Cerebellar nuclear complex (tissue), 1 donor: ENCODE data around the gene JAZF1.
A peak's percentile ranks its signal among the peaks of the same experiment; 100 is the strongest.
"Not testable (repeated sequence)": the region's sequence is repeated elsewhere in the genome, so short reads cannot be mapped to it uniquely, and the experiment has no call there.

ENCODE experiments used
- DNase-seq, 2 experiments: peaks; one replicate each; lab custom pipeline; 2025; lab: John Stamatoyannopoulos, UW

The JAZF1 gene

DNA sequence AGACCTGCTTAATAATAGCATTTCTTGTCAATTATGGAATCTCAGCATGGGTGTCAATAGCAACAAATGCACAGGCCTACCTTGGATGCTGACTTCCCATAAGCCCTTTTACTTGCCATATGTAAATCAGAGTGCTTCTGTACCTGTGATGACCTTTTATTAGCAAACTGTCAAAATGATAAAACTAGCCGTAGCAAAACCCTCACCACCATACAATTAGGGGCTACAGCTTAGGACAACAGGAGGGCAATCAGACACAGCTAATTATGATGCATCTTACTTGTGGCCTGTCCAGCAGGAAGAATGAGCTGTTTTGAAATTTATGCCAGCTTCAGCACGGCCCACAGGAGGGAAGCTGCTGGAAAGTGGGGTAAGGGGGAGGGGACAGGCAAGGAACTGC is 239.1 kb downstream of the JAZF1 start:
- DNase-seq, result no peak

DNA sequence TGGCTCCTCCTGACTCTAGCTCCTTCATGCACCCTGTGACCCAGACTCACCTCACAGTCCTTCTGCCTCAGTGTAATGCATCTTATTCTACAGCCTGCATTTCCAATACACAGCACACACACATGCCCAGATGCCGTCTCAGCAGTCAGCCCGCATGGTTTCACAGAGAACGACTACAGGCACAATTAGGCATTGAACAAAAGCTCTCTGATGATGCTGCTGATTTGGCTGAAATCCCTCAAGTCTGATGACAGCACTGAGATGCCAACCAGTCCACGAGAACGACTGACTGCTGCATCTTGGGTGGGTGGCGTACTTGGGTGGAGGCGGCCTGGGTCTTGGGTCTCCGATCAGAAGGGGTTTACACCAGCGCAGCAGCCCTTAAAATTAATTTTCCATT is 240.3 kb downstream of the JAZF1 start:
- peak; percentile 19 to 51 for DNase-seq

DNA sequence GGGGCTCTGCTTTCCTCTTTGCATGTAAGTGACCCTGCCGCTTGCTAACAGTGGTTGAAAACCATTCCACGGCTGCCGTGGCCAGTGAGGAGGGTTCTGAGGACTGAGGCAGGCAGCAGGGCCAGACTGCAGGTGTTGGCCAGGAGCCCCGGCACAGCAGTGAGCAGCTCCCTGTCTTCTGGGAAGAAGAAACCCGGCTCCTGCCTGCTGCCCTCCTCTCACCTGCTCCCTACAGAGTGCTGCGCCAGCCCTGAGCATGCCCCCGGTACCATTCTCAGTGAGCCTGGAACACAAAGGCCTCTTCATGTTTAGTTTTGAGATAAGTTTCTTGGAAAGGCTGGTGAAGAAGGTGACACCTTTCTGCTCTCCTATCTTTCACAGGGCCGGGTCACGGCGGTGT is 240.7 kb downstream of the JAZF1 start:
- peak; percentile 27 for DNase-seq

DNA sequence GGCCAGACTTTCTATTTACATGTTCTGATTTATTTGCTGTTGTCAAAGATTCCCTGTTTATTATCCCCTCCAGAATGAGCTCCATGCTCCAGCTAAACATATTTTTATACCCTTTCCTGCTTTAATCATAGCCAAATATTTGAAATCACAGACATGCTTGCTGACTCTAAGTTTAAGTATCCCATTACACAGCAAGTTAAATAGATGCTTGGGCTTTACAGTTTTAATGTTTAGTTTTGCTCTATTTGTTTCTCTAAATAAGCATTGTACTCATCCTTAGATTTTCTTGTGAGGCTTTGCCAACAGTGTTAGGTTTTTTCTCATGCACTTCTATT is 243.9 kb downstream of the JAZF1 start:
- no peak for DNase-seq

DNA sequence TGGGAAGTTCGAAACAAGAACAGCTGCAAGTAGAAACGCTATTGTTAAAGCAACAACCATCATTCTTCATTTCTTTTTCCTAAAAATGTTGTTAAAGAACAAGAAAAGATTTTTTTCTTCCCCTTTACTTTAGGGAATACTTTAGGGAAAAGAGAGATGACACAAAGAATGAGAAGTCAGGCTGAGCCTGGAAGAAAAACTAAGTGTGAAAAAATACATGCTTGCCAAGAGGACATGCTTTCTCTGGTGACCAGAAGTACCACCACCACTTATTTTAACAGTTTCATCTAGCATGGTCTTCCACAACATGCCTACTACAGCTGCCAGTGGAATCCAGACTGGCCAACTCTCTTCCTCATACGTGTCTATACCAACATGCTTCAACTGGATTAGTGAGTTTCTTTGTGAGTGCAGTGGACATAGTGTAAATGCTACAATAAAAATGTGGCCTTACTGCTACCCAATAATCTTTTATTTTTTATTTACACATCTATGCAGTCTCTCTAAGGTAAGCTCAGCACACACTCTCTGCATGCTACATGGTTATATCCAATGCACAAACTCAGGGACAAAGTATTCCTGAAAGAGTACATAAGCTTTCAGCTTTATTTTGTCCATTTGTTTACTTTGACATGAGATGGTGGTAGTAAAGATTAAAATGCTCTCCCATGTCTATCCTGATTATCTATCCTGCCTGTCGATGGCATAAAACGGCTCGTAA is 244.4 kb downstream of the JAZF1 start:
- no peak for DNase-seq

DNA sequence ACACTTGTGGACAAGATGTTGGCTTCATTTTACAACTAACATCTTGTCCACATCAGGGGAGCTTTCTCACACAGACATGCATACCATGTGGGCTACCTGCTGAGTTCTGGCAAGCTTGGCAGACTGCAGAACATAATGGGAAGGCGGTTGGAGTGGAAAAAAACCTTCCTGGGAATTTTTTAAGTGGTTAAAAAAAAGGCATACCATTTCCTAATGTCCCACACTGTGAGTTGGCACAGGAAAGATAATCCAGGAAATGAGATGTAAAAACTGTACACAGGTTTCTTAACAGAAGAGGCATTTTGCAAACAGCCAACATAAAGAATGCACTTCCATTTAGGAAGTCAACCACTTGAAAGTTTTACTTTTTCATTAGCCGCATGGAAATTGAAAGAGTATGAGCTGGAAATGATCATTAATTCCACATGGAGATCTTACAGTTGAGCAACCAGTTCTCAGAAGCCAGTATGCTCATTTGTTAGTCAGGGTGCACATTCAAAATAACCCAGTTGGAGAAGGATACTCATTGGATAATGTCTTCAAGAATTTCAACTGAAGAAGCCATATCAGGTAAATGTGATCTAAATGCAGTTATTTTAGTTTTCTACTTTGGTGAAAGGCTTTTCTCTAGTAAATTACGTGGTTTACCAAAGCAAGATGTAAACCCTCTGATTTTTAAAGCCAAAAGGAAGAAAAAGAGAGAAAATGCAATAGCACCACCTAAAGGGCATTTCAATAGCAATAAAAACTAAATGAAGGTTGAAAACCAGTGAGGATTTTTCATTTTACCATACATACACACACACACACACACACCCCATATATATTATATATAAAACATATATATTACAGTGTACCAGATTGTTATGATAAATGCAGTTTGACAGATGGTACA is 246.7 kb downstream of the JAZF1 start:
- peak; percentile 42 to 61 for DNase-seq

DNA sequence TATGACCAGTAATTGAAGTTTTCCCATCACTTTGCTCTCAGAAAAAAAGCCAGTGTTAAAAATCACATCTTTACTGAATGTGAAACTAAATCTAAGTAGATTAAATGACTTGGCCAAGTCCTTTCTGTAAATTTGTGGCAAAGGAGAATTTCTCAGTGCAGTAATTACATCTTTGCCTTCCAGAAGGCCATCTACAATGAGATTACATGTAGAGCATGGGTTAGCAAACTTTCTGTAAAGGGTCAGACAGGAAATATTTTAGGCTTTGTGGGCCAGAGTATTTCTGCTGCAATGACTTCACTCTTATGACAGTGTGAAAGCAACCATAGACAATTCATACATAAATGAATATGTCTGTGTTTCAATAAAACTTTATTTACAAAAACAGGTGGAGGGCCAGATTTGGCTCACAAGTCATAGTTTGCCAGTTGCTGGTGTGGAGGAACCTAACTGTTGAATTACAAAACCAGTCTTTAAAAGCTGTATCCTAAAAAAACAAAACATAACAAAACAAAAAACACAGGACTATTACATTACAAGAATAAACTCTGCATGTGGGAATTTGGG is 249.6 kb downstream of the JAZF1 start:
- DNase-seq, result no peak

DNA sequence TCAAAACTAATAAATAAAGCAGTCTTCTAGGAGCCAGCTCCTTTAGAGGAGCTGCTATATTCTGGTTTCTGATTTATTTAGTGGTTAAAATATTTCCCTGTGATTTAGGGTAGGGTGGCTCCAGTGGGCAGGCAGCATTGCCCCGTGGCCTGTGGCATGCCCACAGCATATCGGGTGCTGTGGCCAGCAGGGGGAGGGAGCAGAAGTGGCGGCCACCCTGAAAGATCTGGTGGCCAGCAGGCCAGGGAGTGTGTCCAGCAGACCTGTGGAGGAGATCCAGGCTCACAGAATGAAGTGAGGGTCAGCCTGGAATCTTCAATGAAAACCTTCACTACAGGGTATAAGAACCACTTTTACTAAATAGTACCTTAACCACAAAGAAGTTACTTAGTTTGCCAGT is 251.5 kb downstream of the JAZF1 start:
- DNase-seq, result no peak

DNA sequence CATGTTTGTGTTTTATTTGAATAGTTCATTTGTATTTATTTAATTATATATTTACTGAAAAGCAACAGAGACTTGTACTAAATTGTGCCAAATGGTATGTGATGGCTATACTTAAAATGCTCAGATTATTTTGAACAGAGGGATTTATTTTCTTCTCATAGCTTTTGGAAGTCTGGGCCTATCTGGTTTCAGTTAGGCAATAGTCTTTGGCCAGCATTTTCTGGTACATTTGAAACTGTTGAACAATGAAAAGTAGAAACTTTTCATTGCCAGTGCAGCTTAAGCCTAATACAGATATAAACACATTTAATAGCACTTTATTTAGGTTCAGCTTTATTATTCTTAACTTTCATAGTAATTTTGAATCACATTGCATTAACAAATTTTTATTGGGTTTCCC is 252.6 kb downstream of the JAZF1 start:
- no peak for DNase-seq

DNA sequence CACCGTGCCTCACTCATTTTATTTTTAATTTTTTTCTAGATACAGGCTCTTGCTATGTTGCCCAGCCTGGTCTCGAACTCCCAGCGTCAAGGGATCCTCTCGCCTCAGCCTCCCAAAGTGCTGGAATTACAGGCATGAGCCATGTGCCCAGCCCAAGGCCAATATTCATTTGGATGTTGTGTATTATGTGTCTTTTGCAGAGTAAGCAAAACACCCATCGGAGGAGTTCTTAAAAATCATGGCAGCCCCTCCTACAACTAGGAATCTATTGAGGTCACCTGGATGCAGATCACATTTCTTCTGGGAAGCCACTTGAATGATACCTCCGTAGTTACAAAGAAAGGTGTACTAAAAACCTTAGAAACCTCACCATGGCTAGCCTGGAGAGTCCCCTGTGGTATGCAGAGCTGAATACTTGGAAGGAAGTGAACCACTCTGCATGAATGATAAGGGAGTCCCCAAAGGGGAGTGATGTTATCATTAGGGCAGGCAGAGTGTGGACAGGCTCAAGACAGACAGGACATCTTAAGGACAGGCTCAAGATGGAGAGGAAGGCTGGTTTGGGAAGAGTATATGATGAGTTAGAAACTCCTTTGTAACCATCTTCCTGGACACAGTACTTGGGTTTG is 254.9 kb downstream of the JAZF1 start:
- no peak for DNase-seq

DNA sequence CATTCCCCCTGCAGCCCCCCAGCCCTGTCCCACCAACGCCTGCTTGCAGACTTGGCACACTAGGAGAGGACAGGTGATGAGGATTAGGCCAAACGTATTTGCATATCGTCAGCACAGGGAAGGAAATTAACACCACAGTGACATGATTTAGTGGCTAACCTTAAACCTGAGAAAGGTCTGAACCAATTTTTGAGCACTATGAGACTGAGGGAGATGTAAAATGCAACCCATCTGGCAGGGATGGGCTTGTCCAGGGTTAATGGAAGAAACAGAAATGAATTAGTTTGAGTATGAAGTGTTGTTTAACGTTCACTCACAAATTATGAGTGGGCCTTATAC is 257.0 kb downstream of the JAZF1 start:
- DNase-seq, result no peak

DNA sequence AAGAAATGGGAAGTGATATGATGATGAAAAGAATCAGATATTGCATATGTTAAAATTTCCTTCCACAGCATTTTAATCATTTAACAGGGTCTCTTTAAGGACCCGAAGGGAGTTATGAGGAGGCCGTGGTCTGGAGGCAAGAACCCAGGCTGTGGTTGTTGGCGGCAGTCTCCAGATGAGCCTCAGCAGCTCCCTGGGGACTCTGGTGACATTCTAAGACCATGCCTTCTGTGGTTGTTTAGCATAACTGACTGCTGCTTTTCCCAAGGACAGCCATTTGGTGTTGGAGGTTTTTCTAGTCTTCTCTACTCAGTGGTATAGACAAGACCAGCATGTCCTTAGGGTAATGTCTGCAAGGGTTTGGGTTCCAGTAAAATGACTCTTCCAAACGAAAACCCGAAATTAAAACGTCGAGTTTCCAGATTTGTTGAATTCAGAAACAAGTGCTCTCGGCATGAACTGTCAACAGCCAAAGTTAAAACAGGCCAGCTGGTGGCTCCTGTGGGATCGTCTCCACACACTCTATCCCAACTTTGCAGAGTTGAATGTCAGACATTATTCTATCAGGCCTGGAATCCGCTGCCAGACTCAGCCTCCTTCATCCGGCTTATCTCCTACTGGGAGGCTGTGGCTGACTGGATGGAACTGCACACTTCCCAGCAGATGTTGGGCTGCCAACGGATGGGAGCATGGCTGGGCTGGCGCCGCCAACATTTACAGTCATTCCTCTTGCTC is 257.5 kb downstream of the JAZF1 start:
- DNase-seq, result no peak

DNA sequence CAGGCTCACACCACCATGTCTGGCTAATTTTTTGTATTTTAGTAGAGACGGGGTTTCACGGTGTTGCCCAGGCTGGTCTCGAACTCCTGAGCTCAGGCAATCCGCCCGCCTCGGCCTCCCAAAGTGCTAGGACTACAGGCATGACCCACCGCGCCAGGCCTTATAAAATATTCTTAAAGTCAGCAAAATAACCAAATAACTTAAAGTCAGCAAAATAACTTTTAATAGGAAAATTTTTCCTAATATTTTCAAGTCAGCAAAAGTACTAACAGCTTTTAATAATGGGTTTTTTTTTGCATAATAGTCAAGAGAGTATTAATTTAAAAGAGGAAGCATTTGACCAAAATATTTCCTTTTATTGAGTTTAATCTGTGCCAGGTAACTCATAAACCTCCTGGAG is 258.2 kb downstream of the JAZF1 start:
- not testable (repeated sequence) for DNase-seq

DNA sequence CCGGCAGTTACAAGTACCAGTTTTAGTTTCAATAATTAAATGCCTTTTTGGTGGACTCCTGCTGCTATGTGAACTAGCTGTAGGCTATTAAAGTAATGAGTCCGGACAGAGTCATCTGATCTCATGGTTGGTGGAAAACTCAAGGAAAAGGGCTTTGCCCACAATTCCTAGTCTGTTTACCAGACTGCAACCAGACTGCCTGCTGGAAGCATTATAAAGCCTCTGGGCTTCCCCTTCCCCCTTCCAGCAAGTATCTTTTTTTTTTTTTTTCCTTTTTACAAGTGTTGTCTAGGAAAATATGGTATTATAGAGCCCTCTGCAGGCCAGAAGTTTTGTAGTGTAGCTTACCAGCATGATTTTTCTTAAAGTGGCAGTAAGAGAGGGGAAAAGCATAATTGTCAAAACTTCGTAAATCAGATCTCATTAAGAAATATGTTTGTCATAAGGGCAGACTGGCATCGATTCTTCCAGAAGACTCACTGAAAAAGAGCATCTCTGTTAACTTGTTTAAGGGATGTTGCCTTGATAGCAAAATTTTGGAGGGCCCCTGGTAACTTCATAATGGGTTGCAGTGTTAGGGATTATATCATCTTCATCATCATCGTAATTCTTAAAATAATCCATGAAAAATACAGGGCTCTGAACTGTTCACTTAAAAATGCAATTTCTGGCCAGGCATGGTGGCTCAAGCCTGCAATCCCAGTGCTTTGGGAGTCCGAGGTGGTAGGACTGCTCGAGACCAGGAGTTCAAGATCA is 259.3 kb downstream of the JAZF1 start:
- no peak for DNase-seq

DNA sequence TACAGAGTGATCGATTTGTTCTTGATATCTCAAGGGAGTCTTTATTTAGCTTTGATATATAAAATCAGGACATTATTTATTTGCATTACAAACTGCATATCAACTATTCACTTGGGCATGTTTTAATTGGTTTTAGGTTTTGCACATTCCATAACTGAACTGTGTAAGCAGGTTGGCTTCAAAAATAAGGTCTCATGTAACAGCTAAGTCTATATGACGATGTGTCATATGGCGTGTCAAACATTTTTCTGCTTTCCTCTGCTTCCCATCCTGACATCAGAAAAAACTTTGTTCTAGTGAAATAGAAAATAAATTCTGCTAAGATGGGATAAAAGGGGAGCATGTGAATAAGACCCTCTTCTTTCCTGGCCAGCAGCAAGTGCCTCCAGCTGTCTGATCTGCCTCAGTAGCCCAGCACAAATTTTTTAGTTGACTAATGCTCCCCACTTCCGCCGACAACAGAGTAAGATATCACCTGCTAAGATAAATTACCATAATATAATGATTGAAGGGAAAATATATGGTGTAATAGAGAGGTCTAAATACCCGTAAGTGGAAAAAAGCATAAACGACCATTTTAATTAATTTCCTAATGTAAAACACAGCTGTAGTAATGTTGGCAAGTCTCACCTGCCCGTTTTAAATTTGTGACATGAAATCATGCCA is 260.2 kb downstream of the JAZF1 start:
- no peak for DNase-seq

DNA sequence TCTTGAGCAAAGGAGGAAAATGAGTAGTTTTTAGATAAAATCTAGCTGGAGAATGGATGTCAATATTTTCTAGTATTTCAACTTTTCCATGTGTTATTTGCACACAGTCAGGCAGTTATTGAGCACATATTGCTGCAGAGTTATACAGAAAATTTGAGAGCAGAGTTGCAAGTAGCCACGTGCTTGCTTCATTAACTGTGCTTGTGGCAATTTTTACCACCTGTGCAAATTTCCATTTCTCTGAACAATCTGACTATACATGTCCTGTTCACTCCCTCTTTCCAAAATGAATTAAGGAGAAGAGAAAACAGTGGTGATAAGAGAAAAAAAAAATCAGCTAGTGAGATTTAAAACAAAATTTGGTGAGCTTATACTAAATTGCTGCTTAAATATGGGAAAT is 262.1 kb downstream of the JAZF1 start:
- no peak for DNase-seq

DNA sequence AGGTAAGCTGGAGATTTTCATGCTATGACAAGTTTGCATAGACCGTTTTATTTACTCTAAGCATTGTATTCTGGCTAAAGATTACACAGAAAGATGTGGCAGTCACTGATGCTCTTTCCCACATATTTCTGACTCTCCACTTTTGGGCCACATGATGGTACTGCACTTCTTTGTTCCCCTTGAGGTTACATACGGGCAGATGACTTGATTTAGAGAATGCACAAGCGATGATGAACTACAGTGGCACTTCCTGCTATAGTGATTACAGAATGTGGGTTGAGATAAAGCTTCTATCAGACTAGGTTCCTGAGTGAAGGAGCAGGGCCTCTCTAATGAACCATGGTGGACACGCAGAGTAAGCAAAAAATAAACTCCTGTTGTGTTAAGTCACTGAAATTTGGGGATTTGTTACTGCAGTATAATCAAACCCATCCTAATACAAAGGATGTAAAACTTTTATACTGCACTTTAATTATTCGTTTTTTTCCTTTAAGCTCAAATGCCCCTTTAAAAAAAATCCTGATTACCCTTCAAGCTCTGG is 262.8 kb downstream of the JAZF1 start:
- no peak for DNase-seq

DNA sequence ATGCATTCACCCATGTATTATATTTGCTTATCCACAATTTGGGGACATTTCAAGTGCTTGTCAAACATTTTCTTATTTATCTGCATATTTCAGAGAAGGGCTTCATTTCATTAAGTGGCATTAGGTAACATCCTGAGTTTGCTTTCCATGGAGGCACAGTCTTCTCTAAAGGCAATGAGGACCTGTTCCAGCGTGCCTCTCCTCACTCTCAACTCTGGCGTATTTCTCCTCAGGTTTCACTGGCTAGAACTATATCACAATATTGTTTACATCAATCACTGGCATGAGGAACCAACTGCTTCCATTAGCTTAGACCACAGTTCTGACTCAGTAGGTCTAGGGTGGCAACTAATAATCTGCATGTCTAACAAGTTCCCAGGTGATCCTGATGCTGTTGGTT is 263.5 kb downstream of the JAZF1 start:
- no peak for DNase-seq

DNA sequence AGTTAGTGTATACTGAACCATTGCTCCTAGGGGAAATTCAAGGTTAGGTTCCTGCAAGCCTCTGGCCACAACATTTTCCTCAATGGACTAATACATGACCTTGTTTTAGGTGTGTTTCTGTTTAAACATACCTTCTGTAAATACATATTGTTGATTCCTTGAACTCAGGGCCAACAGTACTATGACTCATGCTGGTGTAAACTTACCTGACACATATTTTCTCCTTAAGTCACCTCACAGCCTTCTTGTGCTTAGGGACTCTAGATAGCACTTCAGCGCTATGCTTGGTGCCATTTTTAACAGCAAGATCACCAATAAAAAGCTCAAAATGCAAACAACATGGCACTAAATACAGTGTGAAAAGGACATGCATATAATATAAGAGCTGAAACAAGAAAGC is 264.2 kb downstream of the JAZF1 start:
- no peak for DNase-seq

DNA sequence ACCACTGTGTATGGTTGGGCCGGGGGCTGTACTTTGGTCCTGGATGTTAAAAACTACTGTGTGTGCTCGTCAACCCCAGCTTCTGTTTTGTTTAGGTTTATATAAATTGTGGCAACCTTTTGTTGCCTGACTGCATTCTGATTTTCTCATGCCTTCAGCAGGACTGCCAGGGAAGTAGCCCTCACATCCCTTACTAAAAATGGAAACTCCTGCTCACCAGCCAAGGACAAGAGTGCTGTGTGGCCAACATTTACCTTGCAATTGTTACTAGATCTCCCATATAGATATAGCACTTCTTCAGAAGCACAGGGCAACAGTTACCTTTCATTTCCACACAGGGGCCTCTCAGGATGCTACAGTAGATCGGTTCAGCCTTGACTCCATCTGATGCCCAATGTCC is 266.2 kb downstream of the JAZF1 start:
- DNase-seq, result no peak

DNA sequence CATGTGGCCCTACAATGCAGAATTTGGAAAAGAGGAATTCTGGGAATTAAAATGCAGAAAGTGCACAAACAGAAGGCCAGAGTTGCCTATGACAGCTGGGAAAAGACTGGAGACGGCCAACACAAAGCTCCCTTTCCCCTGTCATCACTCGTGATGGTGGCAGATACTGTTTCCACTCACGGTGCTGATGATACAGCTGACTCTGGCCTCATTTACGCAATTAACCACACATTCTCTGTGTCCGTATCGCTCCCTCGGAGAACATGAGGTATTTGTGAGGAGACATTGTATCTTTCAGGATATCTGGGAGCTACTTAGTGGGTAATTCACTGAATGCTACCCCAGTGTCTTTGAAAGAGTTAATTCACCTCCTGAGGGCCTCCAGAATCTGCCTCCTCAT is 267.8 kb downstream of the JAZF1 start:
- DNase-seq, result no peak
